Ureter (tissue), 1 donor: ENCODE results near the gene RPP25L. TPM values are rescaled to one million over a fixed set of nuclear protein-coding genes. Genes with fewer than 3 reads are reported as not detected.
A peak's percentile ranks its signal among the peaks of the same experiment; 100 is the strongest.
"Not testable (repeated sequence)": the region's sequence is repeated elsewhere in the genome, so short reads cannot be mapped to it uniquely, and the experiment has no call there.

Experiments
- DNase-seq: peaks from one replicate; pipeline ENCODE4 v3.0.0-alpha.2; 2020; ENCODE audit warnings: low spot score
- total RNA-seq: library from RNA; stranded (reverse); gene quantifications from one replicate; pipeline ENCODE4 v1.2.4, GENCODE V29; 2023
- donor health status: DM: yes; HTN: yes; CAD: no.

Gene RPP25L, protein sequence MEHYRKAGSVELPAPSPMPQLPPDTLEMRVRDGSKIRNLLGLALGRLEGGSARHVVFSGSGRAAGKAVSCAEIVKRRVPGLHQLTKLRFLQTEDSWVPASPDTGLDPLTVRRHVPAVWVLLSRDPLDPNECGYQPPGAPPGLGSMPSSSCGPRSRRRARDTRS
- 26.0 TPM for total RNA-seq

DNA sequence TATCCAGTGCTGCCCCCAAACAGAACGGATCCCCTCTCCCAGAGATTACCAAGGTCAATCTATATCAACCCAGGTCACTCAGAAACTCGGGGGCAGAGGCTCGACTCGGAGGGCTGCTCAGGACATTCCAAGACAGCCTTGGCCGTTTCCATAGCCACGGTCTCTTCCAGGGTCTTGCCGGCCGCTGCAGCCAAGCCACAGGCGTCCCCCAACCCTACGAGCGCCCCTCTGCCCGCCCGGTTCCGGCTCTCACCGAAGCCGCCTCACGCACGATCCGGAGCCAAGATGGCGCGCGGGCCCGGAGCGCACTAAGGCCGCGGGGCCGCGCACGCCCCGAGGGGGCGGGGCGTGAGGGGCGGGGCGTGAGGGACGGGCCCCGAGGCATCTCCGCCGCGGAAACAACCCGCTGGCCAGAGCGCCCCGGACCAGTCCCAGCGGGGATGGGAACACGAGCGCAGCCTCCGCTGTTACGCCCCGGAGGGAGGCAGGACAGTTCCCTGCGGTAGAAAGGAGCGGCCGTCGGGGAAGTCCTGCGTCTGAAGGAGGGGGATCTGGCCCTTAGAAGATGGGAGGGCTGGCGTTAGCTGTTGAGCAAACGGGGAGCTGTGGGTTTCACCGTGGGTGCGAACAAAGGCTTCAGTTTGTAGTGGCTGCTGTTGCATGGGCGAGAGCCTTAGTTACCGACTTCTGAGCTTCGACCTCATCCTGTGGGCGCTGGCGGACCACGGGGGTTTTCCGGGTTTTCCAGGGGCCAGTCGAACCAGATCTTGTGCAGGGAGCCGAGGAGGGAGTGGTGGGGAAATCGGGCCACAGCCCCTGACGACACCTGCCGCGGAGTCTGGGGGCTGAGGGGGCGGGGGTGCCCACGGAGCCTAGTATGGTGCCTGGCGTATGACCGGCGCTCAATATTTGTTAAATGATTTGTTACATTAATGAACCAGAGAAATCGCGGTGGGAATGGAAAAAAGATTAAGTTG, at the start of gene RPP25L:
RPP25L (minus strand) TSS at position 287 of the 977 bp plus-strand sequence. CDS start 801 bp downstream, outside the sequence.
- DNase-seq: peak; percentile 90

DNA sequence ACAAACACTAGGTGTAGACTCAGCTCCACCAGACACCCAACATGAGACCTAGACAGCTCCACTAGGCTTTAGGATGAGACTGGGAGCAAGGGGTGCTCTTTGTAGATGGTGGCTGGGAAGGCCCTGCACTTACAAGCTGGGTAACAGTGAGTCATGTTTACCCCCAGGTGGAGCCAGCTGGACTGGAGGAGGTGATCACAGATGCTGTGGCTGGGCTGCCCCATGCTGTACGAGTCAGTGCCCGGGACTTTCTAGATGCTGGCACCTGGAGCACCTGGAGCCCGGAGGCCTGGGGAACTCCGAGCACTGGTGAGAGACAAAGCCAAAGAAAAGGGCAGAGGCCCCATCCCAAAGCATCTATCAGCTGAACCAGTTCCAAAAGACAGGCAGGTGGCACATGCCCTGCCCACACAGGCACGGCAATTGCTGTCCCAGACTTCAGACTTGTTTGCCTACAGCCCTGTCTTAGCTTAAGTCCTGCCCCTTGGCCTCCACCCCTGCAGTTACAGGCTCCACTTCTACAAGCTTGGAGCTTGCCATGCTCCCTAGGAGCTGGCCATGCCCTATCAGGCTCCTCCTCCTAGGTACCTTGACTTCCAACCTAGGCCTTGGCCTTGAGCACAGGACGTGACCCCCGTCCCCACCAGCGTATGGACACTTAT, 47.8 kb upstream of the RPP25L start:
- DNase-seq: no peak

DNA sequence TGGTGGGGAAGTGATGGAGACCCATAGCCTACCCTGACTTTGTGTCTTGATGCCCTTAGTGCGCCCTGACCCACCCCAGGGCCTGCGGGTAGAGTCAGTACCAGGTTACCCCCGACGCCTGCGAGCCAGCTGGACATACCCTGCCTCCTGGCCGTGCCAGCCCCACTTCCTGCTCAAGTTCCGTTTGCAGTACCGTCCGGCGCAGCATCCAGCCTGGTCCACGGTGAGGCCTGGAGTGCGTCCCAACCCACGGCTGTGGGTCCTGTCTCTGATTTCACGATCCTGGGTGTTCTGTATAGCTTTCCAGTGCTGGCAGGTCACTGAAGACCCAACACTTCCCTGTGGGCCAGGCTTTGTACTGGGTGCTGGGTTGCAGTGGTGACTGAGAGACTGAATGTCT, 46.6 kb upstream of the RPP25L start:
- no peak for DNase-seq

DNA sequence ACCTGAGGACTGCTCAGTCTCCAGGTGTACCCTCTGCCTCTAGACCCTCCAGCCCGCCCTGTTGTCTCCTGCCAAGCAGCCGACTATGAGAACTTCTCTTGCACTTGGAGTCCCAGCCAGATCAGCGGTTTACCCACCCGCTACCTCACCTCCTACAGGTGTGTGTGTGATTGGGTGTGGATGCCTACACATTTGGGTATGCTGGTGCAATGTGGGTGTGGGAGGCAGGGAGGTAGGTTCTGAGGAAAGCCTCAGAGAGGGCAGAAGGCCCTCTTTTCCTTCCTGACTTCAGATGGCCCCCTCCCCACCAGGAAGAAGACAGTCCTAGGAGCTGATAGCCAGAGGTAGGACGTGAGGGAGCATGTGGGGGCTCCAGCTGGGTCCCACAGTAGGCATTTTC, 45.1 kb upstream of the RPP25L start:
- DNase-seq: no peak

DNA sequence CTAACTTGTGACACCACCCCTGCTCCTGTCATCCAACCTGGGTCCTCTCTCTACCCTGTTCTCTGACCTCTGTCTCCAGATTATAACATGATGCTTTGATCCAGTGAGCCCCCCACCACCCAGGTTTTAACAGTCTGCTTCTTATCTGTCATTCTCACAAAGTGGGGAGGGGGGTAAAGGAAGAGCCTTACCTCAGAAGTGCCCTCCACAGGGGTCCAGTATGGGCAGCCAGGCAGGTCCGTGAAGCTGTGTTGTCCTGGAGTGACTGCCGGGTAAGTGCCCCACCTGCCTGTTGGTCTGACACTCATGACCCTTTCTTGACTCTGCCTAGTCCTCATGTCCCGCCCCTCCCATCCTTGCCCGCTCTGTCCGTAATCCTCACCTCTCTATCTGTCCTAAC, 43.5 kb upstream of the RPP25L start:
- no peak for DNase-seq

DNA sequence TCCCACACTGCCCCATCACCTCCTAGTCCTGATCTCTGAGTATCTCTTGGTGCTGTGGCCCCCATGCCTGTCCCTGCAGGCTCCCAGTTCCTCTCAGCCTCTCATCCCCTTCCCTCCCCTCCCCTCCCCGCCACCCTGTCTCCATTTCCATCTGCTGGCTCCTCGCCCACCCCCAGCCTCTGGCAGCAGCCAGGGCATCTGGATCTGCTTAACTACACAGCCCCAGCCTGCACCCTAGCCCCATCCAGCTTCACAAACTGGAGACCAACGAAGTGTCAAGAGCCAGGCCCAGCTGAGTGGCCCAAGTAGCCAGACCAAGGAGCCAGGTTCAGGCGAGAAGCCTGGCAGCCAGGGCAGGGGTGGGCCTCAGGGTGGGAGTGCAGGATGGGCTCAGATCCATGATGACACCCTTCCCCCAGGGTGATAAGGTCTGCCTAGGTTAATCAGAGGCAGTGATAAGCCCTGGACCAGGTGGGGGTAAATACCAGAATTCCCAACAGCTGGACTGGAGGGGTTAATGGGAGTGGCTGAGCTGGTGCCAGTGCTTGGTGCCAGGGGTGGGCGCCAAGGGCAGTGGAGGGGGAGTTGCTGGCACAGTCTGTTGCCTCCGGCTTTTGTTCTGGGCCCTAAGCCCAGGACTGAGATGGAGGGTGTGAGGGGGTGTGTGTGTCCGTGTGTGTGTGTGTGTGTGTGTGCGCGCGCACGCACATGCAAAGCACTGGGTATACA, 42.6 kb upstream of the RPP25L start:
- peak; percentile 74 for DNase-seq

DNA sequence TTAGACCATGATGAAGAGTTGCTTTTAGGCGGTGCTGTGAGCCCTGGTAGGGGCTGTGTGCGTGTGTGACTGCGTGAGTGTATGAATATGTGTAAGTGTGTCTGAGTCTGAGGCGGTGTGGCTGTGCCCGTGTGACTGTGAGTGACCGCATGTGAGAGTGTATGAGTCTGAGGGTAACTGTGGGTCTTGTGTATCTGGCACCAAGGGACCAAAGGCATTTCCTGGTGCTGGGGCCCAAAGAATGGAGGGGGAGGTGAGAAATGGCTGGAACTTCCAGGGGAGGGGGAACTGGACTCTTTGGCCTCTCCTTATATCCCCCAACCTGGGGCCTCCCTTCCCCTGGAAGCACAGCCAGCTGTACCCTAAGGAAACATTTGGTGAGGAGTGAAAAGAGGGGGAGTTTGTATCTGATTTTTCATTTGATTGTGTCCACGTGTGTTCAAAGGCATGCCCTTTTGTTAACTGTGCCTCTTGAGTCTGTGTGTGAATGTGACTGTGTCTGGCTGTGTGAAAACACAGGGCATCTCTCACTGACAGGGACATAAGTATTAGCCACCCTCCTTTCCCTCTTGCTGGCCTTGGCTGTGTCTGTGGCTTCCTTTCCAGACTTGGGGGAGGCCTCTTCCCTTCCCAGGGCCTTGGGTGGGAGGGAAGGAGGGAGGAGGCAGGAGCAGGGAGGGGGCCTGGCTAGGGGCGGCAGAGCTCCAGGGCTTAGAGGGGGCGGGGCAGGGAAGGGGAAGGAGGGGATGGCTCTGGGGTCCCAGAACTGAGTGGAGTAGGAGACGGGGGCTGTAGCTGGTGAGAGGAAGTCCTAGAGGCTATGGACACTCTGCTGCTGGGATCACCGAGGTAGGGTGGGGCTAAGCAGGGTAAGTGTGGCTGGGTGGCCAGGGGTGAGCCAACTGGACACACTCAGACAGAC, 41.5 kb upstream of the RPP25L start:
- DNase-seq: no peak

DNA sequence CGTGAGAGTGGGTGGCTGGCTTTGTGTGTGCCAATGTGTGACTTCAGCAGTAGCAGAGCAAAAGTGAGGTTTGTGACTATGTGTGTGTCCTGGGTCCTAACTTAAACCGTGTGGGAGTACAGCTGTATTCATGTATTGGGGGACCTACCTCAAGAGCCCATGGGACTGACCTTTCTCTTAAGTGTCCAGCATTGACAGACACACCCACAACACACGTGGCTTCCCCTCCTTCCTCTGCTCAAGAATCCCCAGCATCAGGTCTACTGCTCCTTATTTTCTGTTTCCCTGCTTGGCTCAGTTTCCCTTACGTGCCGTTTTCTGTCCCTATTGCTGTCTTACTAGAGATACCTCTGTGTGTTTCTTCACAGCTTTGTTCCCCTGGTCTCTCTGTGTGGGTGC, 40.7 kb upstream of the RPP25L start:
- DNase-seq: no peak

DNA sequence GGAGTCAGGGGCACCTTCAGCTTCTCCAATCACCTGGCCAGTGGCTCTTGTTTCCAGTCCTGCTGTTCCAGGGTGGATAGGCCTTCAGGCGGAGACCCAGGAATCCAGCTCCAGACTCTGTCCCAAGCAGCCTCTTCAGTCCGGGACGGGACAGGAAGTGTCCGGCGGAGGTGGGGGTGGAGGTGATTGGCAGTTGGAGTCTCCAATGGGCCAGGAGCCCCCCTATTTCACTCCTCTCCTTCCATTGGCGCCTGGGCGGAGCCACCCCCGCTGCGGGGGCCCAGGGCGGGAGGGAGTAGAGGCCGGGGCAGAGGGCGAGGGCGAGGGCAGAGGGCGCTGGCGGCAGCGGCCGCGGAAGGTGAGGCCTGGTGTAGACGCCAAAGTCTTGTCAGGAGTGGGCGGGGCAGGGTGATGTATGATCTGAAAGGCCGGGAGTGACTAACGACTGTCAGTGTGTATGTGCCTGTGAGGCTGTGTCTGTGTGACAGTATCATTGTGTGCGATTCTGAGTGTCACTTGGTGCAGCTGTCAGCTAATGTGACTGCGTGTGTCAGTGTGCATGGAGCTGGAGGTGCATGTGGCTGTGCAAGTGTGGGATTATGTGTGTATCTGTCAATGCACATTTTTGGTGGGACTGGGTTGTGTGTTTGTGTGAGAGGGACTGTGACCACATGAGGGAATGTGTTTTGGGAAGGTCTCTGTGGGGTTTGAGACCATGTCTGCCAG, 40.1 kb upstream of the RPP25L start, which contains the start of gene IL11RA:
IL11RA (plus strand) TSS at position 310 of the 726 bp plus-strand sequence. CDS start 3,033 bp downstream, outside the sequence.
- peak; percentile 87 for DNase-seq

DNA sequence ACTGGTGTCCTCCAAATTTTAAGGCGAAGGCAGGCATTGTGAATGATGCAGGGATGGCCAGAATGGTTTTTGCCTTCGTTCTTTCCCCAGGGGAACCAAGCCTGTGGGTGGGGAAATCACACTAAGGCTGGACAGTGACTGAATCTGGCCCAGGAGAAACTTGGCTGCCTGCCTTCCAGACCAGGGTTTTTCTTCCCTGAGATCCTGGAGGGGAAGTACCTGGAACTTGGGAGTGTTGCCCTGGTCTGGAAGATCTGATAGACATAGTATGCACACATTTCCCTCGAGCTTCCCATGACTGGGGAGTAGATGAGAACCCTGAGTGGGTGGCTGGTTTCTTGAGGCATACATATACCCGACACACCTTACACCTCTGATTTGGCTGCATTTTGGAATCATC, 39.4 kb upstream of the RPP25L start:
- DNase-seq: no peak

DNA sequence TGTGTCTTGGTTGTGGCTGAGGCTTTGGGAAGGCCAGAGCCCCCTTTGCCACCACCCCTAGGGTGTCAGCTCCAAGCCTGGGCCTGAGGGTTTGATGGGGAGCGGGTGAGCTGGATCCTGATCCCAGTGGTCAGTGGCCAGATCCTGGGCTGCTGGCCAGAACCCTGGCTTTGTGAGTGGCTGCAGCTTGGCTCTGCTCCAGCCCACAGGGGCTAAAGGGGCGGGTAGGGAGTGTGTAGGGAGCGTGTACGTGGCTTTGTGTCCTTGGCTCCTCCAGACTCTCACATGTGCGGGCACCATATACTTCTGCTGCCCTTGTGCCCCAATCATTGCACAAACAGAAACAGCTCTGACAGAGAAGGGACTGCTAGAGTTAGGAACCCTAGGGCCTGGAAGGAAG, 38.9 kb upstream of the RPP25L start:
- no peak for DNase-seq

DNA sequence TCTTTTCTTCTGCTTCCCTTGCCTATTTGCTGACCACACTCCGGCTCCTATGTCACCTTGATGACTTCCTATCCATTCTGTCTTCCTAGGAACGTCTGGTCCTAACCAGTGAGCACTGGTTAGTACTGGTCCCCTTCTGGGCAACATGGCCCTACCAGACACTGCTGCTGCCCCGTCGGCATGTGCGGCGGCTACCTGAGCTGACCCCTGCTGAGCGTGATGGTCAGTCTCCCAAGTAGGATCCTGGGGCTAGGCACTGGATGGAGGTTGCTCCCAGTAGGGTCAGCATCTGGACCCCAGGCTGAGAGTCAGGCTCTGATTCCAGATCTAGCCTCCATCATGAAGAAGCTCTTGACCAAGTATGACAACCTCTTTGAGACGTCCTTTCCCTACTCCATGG, 36.8 kb upstream of the RPP25L start:
- no peak for DNase-seq

DNA sequence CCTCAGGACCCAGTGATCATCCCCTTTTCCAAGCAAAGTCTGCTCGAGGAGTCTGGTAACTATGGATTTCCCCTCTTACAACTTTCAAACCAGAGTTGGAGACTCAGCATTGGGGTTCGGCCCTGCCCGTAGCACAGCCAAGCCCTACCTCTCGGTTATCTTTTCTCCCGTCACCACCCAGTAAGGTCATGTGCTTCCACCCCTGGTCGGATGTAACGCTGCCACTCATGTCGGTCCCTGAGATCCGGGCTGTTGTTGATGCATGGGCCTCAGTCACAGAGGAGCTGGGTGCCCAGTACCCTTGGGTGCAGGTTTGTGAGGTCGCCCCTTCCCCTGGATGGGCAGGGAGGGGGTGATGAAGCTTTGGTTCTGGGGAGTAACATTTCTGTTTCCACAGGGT, 35.8 kb upstream of the RPP25L start:
- no peak for DNase-seq

DNA sequence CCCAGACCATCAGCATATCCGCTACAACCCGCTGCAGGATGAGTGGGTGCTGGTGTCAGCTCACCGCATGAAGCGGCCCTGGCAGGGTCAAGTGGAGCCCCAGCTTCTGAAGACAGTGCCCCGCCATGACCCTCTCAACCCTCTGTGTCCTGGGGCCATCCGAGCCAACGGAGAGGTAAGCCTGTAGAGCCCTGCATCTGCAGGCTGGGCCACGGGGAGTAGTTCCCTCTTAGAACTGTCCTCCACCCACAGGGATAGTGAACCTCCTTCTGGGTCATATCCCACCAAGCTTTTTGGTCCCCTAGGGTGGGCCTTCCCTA, 35.1 kb upstream of the RPP25L start:
- DNase-seq: no peak

DNA sequence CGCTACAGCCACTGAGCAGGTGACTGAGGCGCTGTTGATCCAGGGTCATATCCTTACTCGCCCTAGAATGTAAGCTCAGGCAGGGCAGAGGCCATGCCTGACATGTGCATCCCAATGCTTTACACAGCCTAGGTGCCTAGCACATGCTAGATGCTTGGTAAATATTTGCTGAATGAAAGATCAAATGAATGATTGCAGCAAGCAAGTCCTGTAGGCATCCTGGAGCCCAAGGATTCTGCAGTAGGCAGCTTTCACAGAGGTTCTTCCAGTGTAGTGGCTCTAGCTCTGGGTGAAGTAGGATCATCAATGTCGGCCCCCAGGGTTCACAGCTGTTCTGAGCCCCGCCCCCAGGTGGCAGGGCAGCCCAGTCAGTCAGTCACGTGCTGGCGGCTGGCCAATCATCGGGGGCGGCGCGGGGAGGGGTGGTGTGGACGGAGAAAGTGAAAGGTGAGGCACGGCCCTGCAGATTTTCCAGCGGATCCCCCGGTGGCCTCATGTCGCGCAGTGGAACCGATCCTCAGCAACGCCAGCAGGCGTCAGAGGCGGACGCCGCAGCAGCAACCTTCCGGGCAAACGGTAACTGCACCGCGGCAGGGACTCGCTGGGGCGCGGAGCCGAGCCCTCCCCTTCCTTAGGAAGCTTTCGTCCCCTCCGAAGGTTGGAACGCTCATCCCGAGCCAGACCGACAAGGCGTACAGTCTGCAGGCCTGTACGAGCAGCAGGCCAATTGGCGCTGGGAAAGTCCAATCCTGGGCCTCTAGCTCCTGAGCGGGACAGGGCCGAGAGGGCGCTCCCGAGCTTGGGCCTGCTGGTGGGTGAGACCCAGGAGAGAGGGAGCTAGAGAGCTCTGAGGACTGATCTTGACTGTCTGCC, 34.5 kb upstream of the RPP25L start, which contains the start of gene GALT:
GALT (plus strand) TSS at position 465 of the 873 bp plus-strand sequence; CDS start at position 495, 30 bp downstream.
- peak; percentile 96 for DNase-seq

DNA sequence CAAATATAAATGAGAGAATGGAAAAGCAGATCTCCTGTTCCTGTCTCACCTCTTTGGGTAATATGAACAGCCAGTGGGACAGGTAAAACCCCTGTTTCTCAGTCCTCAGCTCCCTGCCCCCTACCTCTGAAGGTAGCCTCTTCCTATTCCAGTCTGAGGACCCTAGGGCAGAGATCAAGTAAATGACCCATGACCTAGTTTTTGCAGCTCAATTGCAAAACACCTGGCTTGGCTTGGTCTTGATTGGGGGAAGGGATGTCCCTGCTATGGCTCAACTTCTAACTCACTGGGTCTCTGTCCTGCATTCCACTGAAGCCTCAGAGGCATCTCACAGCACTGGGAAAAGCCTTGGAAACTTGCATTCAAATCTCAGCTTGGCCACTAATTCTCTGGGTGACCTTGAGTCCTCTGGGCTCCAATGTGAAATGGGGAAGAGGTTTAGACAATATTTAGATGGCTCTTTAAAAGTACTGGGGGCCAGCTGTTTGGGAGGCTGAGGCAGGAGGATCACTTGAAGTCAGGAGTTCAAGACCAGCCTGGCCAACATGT, 32.9 kb upstream of the RPP25L start:
- DNase-seq: no peak

DNA sequence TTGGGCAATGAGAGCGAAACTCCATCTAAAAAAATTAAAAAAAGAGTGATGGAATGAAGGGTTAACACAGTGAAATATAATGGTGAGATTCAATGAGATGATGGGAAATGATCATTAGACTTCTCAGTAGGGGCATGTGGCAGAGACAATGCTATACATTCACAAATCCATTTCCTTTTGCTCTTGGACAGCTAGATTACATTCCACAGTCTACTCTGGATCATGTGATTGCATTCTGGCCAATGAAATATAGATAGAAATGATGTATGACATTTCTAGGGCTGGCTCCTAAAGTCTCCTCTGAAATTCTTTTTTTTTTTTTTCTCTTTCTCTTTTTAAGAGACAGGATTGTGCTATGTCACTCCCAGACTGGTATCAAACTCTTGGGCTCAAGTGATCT, 30.8 kb upstream of the RPP25L start:
- DNase-seq: no peak

DNA sequence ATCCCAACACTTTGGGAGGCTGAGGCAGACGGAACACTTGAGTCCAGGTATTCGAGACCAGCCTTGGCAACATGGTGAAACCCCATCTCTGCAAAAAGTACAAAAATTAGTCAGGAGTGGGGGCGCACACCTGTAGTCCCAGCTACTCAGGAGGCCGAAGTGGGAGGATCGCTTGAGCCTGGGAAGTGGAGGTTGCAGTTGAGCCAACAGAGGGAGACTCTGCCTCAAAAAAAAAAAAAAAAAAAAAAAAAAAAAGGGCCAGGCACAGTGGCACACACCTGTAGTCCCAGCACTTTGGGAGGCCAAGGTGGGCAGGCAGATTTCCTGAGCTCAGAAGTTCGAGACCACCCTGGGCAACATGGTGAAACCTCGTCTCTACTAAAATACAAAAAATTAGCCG, 27.4 kb upstream of the RPP25L start:
- DNase-seq: not testable (repeated sequence)

DNA sequence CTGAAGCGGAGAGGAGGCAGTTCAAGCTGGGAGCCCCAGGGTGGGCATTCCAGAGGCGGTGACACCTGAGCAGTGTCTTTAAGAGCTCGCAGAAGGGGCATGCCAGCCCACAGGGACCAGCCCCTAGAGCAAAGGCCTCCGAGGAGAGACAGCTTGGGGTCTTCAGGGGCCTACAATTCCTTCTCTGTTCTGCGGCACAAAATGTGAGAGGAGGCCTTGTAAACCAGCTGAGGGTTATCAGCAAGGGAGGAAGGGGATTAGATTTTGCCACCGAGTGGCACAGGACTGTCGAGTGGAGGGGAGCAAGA, 26.2 kb upstream of the RPP25L start:
- no peak for DNase-seq
